Ecto neural progenitor cell (in vitro differentiated cells): ENCODE data around the gene C11orf21.

ENCODE experiments used
- DNase-seq: peaks from one replicate; pipeline ENCODE4 v3.0.0-alpha.2; 2018; ENCODE audit warnings: low spot score

C11orf21 gene

GRCh38 chr11:2271327-2272227, 30.1 kb downstream of the C11orf21 start:
- DNase-seq: peak; percentile 52

GRCh38 chr11:2271077-2271326, 30.7 kb downstream of the C11orf21 start:
- peak; percentile 47 for DNase-seq

GRCh38 chr11:2270322-2271076, 31.2 kb downstream of the C11orf21 start, which contains the start of gene ASCL2:
TSS of gene ASCL2 (minus strand) at chr11:2270588. CDS start at chr11:2270332, 256 bp downstream.
- DNase-seq: peak; percentile 52

GRCh38 chr11:2269601-2270321, 32.0 kb downstream of the C11orf21 start:
- peak; percentile 84 for DNase-seq

GRCh38 chr11:2268729-2269600, 32.8 kb downstream of the C11orf21 start:
- DNase-seq: peak; percentile 63

GRCh38 chr11:2267851-2268728, 33.6 kb downstream of the C11orf21 start:
- DNase-seq: peak; percentile 51

GRCh38 chr11:2267306-2267850, 34.3 kb downstream of the C11orf21 start:
- DNase-seq: no peak

- no peak for DNase-seq
These were observed 35.0 kb downstream of the C11orf21 start for GRCh38 chr11:2266586-2267305.

- no peak for DNase-seq
These were observed 35.7 kb downstream of the C11orf21 start for GRCh38 chr11:2265854-2266585.

- DNase-seq: no peak
These were observed 36.3 kb downstream of the C11orf21 start for GRCh38 chr11:2265396-2265795.

- DNase-seq: no peak
These were observed 37.2 kb downstream of the C11orf21 start for GRCh38 chr11:2264366-2265053.

GRCh38 chr11:2263724-2264360, 37.9 kb downstream of the C11orf21 start:
- DNase-seq: no peak

- no peak for DNase-seq
These were observed 38.6 kb downstream of the C11orf21 start for GRCh38 chr11:2263071-2263565.

GRCh38 chr11:2262301-2263070, 39.2 kb downstream of the C11orf21 start:
- peak; percentile 46 for DNase-seq

GRCh38 chr11:2261436-2262230, 40.1 kb downstream of the C11orf21 start:
- no peak for DNase-seq
